Measurements from ENCODE around the gene FUZ.

DNA sequence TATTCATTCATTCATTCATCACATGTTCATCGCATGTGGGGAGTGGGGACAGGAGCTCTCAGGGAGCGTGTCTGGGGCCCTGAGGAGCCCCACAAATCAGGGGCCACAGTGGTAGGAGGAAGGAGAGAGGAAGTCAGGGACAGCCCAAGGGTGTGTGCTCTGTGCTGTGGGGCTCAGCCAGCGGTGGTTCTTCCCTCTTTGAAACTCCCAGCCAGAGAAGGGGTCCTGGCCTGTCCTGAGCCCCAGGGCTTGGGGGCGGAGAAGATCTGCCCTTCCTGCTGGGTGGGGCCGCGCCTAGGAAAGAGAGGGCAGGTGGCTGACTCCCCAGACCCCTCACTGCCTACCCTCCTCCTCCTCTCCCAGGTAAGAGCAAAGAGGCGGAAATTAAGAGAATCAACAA is 31.7 kb downstream of the FUZ start:
- TF ChIP-seq, protein P1, sequence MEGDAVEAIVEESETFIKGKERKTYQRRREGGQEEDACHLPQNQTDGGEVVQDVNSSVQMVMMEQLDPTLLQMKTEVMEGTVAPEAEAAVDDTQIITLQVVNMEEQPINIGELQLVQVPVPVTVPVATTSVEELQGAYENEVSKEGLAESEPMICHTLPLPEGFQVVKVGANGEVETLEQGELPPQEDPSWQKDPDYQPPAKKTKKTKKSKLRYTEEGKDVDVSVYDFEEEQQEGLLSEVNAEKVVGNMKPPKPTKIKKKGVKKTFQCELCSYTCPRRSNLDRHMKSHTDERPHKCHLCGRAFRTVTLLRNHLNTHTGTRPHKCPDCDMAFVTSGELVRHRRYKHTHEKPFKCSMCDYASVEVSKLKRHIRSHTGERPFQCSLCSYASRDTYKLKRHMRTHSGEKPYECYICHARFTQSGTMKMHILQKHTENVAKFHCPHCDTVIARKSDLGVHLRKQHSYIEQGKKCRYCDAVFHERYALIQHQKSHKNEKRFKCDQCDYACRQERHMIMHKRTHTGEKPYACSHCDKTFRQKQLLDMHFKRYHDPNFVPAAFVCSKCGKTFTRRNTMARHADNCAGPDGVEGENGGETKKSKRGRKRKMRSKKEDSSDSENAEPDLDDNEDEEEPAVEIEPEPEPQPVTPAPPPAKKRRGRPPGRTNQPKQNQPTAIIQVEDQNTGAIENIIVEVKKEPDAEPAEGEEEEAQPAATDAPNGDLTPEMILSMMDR (IDR thresholded peaks at IDR 0.05): no peak
- TF ChIP-seq POLR2A (IDR thresholded peaks at IDR 0.05): no peak

Measured in esophagus squamous epithelium (tissue), 4 donors.